ENCODE data around the gene SMPD1. TPM values are rescaled to one million over a fixed set of nuclear protein-coding genes. Genes with fewer than 3 reads are reported as not detected.
"Not testable (repeated sequence)": the region's sequence is repeated elsewhere in the genome, so short reads cannot be mapped to it uniquely, and the experiment has no call there.

The SMPD1 gene
- total RNA-seq, 1 donor = 75.6 TPM

DNA sequence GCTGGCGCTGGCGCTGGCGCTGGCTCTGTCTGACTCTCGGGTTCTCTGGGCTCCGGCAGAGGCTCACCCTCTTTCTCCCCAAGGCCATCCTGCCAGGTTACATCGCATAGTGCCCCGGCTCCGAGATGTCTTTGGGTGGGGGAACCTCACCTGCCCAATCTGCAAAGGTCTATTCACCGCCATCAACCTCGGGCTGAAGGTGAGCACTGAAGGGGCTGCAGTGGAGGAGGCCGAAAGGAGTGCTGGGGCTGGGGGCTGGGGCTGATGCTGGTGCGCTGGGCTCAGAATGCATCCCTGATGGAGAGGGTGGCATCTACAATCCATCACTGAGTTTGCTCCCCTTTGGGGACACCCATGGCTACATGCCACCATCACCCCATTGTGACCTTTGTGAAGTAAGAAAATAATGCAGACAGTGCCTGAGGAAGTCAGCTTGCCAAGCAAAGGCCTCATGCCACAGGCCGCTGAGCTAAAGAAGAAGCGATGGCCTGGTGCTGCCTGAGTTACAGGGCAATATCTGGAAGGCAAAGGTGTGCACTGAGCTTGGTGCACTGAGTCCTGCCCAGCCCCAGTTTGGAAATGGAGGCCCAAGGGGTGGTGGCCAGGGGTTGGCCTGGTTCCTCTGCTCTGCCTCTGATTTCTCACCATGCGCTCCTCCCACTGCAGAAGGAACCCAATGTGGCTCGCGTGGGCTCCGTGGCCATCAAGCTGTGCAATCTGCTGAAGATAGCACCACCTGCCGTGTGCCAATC is 620 bp downstream of the SMPD1 start:
- Histone ChIP-seq H3K27ac (ENCODE audit: low read depth, low read length) (peak overlapping the region; percentile 46), H3K79me2 (ENCODE audit: insufficient read depth, low read length) (peaks cover 15% of the 10 kb centered on the region), H3K36me3 (ENCODE audit: insufficient read depth, low read length) (peaks cover 3% of the 10 kb centered on the region), H2AFZ (ENCODE audit: low read length) (peak overlapping the region; percentile 56), H3K4me2 (ENCODE audit: insufficient read depth, low read length) (peak overlapping the region; percentile 93), H3K27me3 (ENCODE audit: insufficient read depth, low read length) (no peaks in the 10 kb centered on the region), H3K4me1 (ENCODE audit: insufficient read depth, low read length) (peaks cover 25% of the 10 kb centered on the region), H3K9me3 (ENCODE audit: low read depth, low read length) (no peaks in the 10 kb centered on the region), H3K4me3 (ENCODE audit: insufficient read depth, low read length) (peak overlapping the region; percentile 76), H4K20me1 (ENCODE audit: insufficient read depth, low read length) (no peaks in the 10 kb centered on the region)
- no peak for DNase-seq (ENCODE audit: insufficient read length, low spot score, missing footprints)
- TF ChIP-seq CTCF (IDR thresholded peaks at IDR 0.05; ENCODE audit: extremely low read depth, low read depth, low read length) = no peak

DNA sequence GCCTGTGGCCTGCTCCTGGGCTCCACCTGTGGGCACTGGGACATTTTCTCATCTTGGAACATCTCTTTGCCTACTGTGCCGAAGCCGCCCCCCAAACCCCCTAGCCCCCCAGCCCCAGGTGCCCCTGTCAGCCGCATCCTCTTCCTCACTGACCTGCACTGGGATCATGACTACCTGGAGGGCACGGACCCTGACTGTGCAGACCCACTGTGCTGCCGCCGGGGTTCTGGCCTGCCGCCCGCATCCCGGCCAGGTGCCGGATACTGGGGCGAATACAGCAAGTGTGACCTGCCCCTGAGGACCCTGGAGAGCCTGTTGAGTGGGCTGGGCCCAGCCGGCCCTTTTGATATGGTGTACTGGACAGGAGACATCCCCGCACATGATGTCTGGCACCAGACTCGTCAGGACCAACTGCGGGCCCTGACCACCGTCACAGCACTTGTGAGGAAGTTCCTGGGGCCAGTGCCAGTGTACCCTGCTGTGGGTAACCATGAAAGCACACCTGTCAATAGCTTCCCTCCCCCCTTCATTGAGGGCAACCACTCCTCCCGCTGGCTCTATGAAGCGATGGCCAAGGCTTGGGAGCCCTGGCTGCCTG is 1.4 kb downstream of the SMPD1 start:
- no peak for TF ChIP-seq CTCF (IDR thresholded peaks at IDR 0.05; ENCODE audit: extremely low read depth, low read depth, low read length)
- peak overlapping the region; percentile 93 for H3K4me2 ChIP-seq (ENCODE audit: insufficient read depth, low read length)
- peaks cover 25% of the 10 kb centered on the region for H3K4me1 ChIP-seq (ENCODE audit: insufficient read depth, low read length)
- no peak overlapping the region for H3K27ac ChIP-seq (ENCODE audit: low read depth, low read length)
- no peaks in the 10 kb centered on the region for H3K9me3 ChIP-seq (ENCODE audit: low read depth, low read length)
- H3K27me3 ChIP-seq (ENCODE audit: insufficient read depth, low read length) = no peaks in the 10 kb centered on the region
- H3K4me3 ChIP-seq (ENCODE audit: insufficient read depth, low read length) = peak overlapping the region; percentile 76
- H3K79me2 ChIP-seq (ENCODE audit: insufficient read depth, low read length) = peaks cover 15% of the 10 kb centered on the region
- no peak overlapping the region for H2AFZ ChIP-seq (ENCODE audit: low read length)
- H3K36me3 ChIP-seq (ENCODE audit: insufficient read depth, low read length) = peaks cover 3% of the 10 kb centered on the region
- DNase-seq (ENCODE audit: insufficient read length, low spot score, missing footprints) = no peak
- H4K20me1 ChIP-seq (ENCODE audit: insufficient read depth, low read length) = no peaks in the 10 kb centered on the region

DNA sequence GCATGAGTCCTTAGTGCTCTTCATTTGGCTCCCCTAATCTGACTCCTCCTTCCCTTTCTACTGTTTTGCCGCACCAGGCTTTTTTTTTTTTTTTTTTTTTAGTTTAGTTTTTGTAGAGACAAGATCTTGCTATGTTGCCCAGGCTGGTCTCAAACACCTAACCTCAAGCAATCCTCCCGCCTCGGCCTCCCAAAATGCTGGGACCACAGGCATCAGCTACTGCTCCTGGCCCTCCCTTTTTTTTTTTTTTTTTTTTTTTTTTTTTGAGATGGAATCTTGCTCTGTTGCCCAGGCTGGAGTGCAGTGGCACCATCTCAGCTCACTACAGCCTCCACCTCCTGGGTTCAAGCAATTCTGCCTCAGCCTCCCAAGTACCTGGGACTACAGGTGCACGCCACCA is 2.0 kb downstream of the SMPD1 start:
- not testable (repeated sequence) for H3K9me3 ChIP-seq (ENCODE audit: low read depth, low read length); DNase-seq (ENCODE audit: insufficient read length, low spot score, missing footprints); H3K4me3 ChIP-seq (ENCODE audit: insufficient read depth, low read length); H2AFZ ChIP-seq (ENCODE audit: low read length); H3K27me3 ChIP-seq (ENCODE audit: insufficient read depth, low read length); H3K36me3 ChIP-seq (ENCODE audit: insufficient read depth, low read length); H3K27ac ChIP-seq (ENCODE audit: low read depth, low read length); H3K4me2 ChIP-seq (ENCODE audit: insufficient read depth, low read length); H4K20me1 ChIP-seq (ENCODE audit: insufficient read depth, low read length)
- peaks cover 15% of the 10 kb centered on the region for H3K79me2 ChIP-seq (ENCODE audit: insufficient read depth, low read length)
- H3K4me1 ChIP-seq (ENCODE audit: insufficient read depth, low read length) = peaks cover 28% of the 10 kb centered on the region

GRCh38 chr11:6393989-6394670 is 3.9 kb downstream of the SMPD1 start:
- Histone ChIP-seq H3K4me2 (ENCODE audit: insufficient read depth, low read length) (no peak overlapping the region), H4K20me1 (ENCODE audit: insufficient read depth, low read length) (no peaks in the 10 kb centered on the region), H3K79me2 (ENCODE audit: insufficient read depth, low read length) (peaks cover 15% of the 10 kb centered on the region), H3K4me3 (ENCODE audit: insufficient read depth, low read length) (no peak overlapping the region), H3K36me3 (ENCODE audit: insufficient read depth, low read length) (peaks cover 3% of the 10 kb centered on the region), H3K27me3 (ENCODE audit: insufficient read depth, low read length) (no peaks in the 10 kb centered on the region), H2AFZ (ENCODE audit: low read length) (no peak overlapping the region), H3K9me3 (ENCODE audit: low read depth, low read length) (no peaks in the 10 kb centered on the region), H3K27ac (ENCODE audit: low read depth, low read length) (no peak overlapping the region), H3K4me1 (ENCODE audit: insufficient read depth, low read length) (peaks cover 24% of the 10 kb centered on the region)
- no peak for TF ChIP-seq CTCF (IDR thresholded peaks at IDR 0.05; ENCODE audit: extremely low read depth, low read depth, low read length)
- DNase-seq (ENCODE audit: insufficient read length, low spot score, missing footprints) = no peak

All from osteoblast (primary cell).